Measurements from ENCODE around the gene THRB.

The THRB gene

GRCh38 chr3:24161841-24162240 is 332.8 kb downstream of the THRB start:
- DNase-seq = no peak

GRCh38 chr3:24160424-24161095 is 334.1 kb downstream of the THRB start:
- DNase-seq = no peak

GRCh38 chr3:24158761-24159454 is 335.7 kb downstream of the THRB start:
- no peak for DNase-seq

- no peak for DNase-seq
These were observed 337.5 kb downstream of the THRB start for GRCh38 chr3:24157106-24157505.

GRCh38 chr3:24156466-24156865 is 338.2 kb downstream of the THRB start:
- DNase-seq = no peak

GRCh38 chr3:24155276-24155675 is 339.4 kb downstream of the THRB start:
- no peak for DNase-seq

GRCh38 chr3:24154781-24155180 is 339.9 kb downstream of the THRB start:
- DNase-seq = no peak

- no peak for DNase-seq
These were observed 340.5 kb downstream of the THRB start for GRCh38 chr3:24154013-24154695.

- no peak for DNase-seq
These were observed 343.1 kb downstream of the THRB start for GRCh38 chr3:24151594-24151993.

GRCh38 chr3:24149032-24149431 is 345.6 kb downstream of the THRB start:
- DNase-seq = no peak

- DNase-seq = no peak
These were observed 348.4 kb downstream of the THRB start for GRCh38 chr3:24145981-24146822.

- no peak for DNase-seq
These were observed 349.2 kb downstream of the THRB start for GRCh38 chr3:24145481-24145880.

GRCh38 chr3:24142127-24142526 is 352.5 kb downstream of the THRB start:
- no peak for DNase-seq

- no peak for DNase-seq
These were observed 353.1 kb downstream of the THRB start for GRCh38 chr3:24141548-24141947.

GRCh38 chr3:24139463-24140412 is 354.9 kb downstream of the THRB start:
- DNase-seq = no peak

- DNase-seq = no peak
These were observed 355.8 kb downstream of the THRB start for GRCh38 chr3:24138876-24139256.

GRCh38 chr3:24137958-24138875 is 356.4 kb downstream of the THRB start:
- no peak for DNase-seq

- no peak for DNase-seq
These were observed 357.3 kb downstream of the THRB start for GRCh38 chr3:24137334-24137733.

GRCh38 chr3:24136624-24137310 is 357.9 kb downstream of the THRB start:
- DNase-seq = no peak

GRCh38 chr3:24135280-24135679 is 359.4 kb downstream of the THRB start:
- DNase-seq = no peak
